Astrocyte of the spinal cord (primary cell): Measurements from ENCODE around the gene CD72.

Source experiments
- DNase-seq: peaks from one replicate; pipeline ENCODE4 v3.0.0; 2011; ENCODE audit warnings: low read depth, low spot score
- H3K4me3 ChIP-seq: 2 replicates; pipeline ENCODE4 v1.5.1; 2011; ENCODE audit warnings: low read depth, mild to moderate bottlenecking, low read length, moderate library complexity
- CTCF ChIP-seq: IDR thresholded peaks from 2 replicates; pipeline ENCODE4 v1.5.1; 2012; ENCODE audit warnings: low read depth, mild to moderate bottlenecking, low read length, inconsistent platforms
- in situ Hi-C: cut with HindIII; loops from 2 replicates; pipeline ENCODE4 v1.10.0; 2017; ENCODE audit warnings: low sequenced_read_pairs

Gene CD72

GRCh38 chr9:35662437-35662836, 44.2 kb upstream of the CD72 start:
- in situ Hi-C loops = no loop called here
- no peak overlapping the region for H3K4me3 ChIP-seq

GRCh38 chr9:35661756-35662350, 43.6 kb upstream of the CD72 start:
- no peak overlapping the region for H3K4me3 ChIP-seq
- no peak for DNase-seq
- in situ Hi-C loops = no loop called here
- TF ChIP-seq CTCF = no peak

More at GRCh38 chr9:35662437-35662836, 44.2 kb upstream of the CD72 start:
- DNase-seq = no peak
- no peak for TF ChIP-seq CTCF

GRCh38 chr9:35660966-35661415, 42.8 kb upstream of the CD72 start:
- in situ Hi-C loops = no loop called here
- TF ChIP-seq CTCF = peak; percentile 62
- H3K4me3 ChIP-seq = no peak overlapping the region
- DNase-seq = peak; percentile 49

GRCh38 chr9:35659340-35659739, 41.1 kb upstream of the CD72 start:
- TF ChIP-seq CTCF = no peak
- DNase-seq = no peak
- H3K4me3 ChIP-seq = peak overlapping the region; percentile 86
- in situ Hi-C loops = no loop called here

GRCh38 chr9:35658968-35659220, 40.7 kb upstream of the CD72 start:
- peak overlapping the region; percentile 86 for H3K4me3 ChIP-seq
- peak; percentile 64 for DNase-seq
- no peak for TF ChIP-seq CTCF
- in situ Hi-C loops = no loop called here

- in situ Hi-C loops = no loop called here
- peak; percentile 88 for DNase-seq
- H3K4me3 ChIP-seq = peak within 1 kb of the TSS; percentile 86
- peak; percentile 58 for TF ChIP-seq CTCF
Measured at GRCh38 chr9:35658137-35658967, 40.1 kb upstream of the CD72 start, which contains the start of gene CCDC107. Gene CCDC107, plus strand, starts transcription at chr9:35658292. Its CDS starts 88 bp downstream, at chr9:35658380.
